SK-N-SH (cell line): ENCODE results near the gene ZNF784. TPM values are rescaled to one million over a fixed set of nuclear protein-coding genes. Genes with fewer than 3 reads are reported as not detected.

Source experiments
- CHD2 ChIP-seq: fragments of 150-350 bp; IDR thresholded peaks from 2 replicates; pipeline ENCODE4 v1.6.1; 2018; ENCODE audit warnings: low read length; ENCODE audit not compliant: partially characterized antibody
- ELF1 ChIP-seq: IDR thresholded peaks from 2 replicates; pipeline ENCODE4 v1.4.0; 2012
- EP300 ChIP-seq, 2 experiments: IDR thresholded peaks; 2 replicates each; pipeline versions ENCODE4 v1.4.0 to v1.6.1; 2012; ENCODE audit warnings: borderline replicate concordance in 1 of 2, low read depth in 1 of 2, low read length in 1 of 2
- EZH2phosphoT487 ChIP-seq: fragments of 200-600 bp; sonication (generic); IDR thresholded peaks from 2 replicates; pipeline ENCODE4 v1.6.1; 2017; ENCODE audit warnings: low read depth, mixed run types, mild to moderate bottlenecking, antibody characterized with exemption, moderate library complexity, borderline replicate concordance
- FOSL2 ChIP-seq: IDR thresholded peaks from 2 replicates; pipeline ENCODE4 v1.4.0; 2012; ENCODE audit warnings: low read depth, mild to moderate bottlenecking, moderate library complexity, borderline replicate concordance
- FOXJ3 ChIP-seq: sonication (generic); formaldehyde crosslinking; IDR thresholded peaks from 2 replicates; pipeline ENCODE4 v1.5.1; 2020; ENCODE audit warnings: mild to moderate bottlenecking, missing genetic modification reagents
- FOXM1 ChIP-seq: IDR thresholded peaks from 2 replicates; pipeline ENCODE4 v1.4.0; 2012; ENCODE audit warnings: low read depth, mild to moderate bottlenecking
- GABPA ChIP-seq: IDR thresholded peaks from 2 replicates; pipeline ENCODE4 v1.4.0; 2012; ENCODE audit warnings: low read depth, mild to moderate bottlenecking
- GATA2 ChIP-seq: sonication (generic); formaldehyde crosslinking; IDR thresholded peaks from 2 replicates; pipeline ENCODE4 v1.5.0; 2020; ENCODE audit warnings: mild to moderate bottlenecking, missing genetic modification reagents
- JUND ChIP-seq: IDR thresholded peaks from 2 replicates; pipeline ENCODE4 v1.4.0; 2012
- MEF2A ChIP-seq: IDR thresholded peaks from 2 replicates; pipeline ENCODE4 v1.4.0; 2012; ENCODE audit warnings: low read depth, borderline replicate concordance
- MXI1 ChIP-seq: IDR thresholded peaks from 2 replicates; pipeline ENCODE4 v1.6.1; 2012; ENCODE audit warnings: mild to moderate bottlenecking, low read depth, low read length, improper control_type of control experiment
- NFIC ChIP-seq: IDR thresholded peaks from 2 replicates; pipeline ENCODE4 v1.4.0; 2012; ENCODE audit warnings: borderline replicate concordance
- POLR2AphosphoS5 ChIP-seq: IDR thresholded peaks from 2 replicates; pipeline ENCODE4 v1.6.1; 2012; ENCODE audit warnings: low read depth, low read length
- RAD21 ChIP-seq: IDR thresholded peaks from 2 replicates; pipeline ENCODE4 v1.6.1; 2012; ENCODE audit warnings: mild to moderate bottlenecking, low read length
- RCOR1 ChIP-seq: fragments of 150-350 bp; IDR thresholded peaks from 2 replicates; pipeline ENCODE4 v1.6.1; 2017; ENCODE audit warnings: antibody characterized with exemption, low read length
- RXRA ChIP-seq: IDR thresholded peaks from 2 replicates; pipeline ENCODE4 v1.4.0; 2012; ENCODE audit warnings: low read depth, mild to moderate bottlenecking, borderline replicate concordance
- TAF1 ChIP-seq: IDR thresholded peaks from 2 replicates; pipeline ENCODE4 v1.6.1; 2012; ENCODE audit warnings: low read depth, mild to moderate bottlenecking, low read length, moderate library complexity, borderline replicate concordance
- TCF12 ChIP-seq: IDR thresholded peaks from 2 replicates; pipeline ENCODE4 v1.4.0; 2012
- TEAD4 ChIP-seq: IDR thresholded peaks from 2 replicates; pipeline ENCODE4 v1.4.0; 2012; ENCODE audit warnings: mild to moderate bottlenecking, borderline replicate concordance; ENCODE audit not compliant: insufficient read depth
- polyA plus RNA-seq, 3 experiments: library from polyadenylated mRNA; depleted of rRNA; stranded (reverse); fragments of >200 nt; gene quantifications; 2 replicates each; pipeline ENCODE4 v1.2.3, GENCODE V29; 2012
- TF ChIP-seq, protein P1 (sequence below): fragments of 200-600 bp; sonication (generic); IDR thresholded peaks from 2 replicates; pipeline ENCODE4 v1.6.1; 2017; ENCODE audit warnings: antibody characterized with exemption, mild to moderate bottlenecking, moderate library complexity
- TF ChIP-seq, protein P2 (sequence below): IDR thresholded peaks from 2 replicates; pipeline ENCODE4; 2012
- TF ChIP-seq, protein P3 (sequence below): fragments of 150-350 bp; IDR thresholded peaks from 2 replicates; pipeline ENCODE4 v1.6.1; 2017; ENCODE audit warnings: antibody characterized with exemption, low read length, low read depth, borderline replicate concordance
- TF ChIP-seq, protein P4 (sequence below): IDR thresholded peaks from 2 replicates; pipeline ENCODE4 v1.6.1; 2012; ENCODE audit warnings: mild to moderate bottlenecking, low read depth, low read length, moderate library complexity
- TF ChIP-seq, protein P5 (sequence below): IDR thresholded peaks from 2 replicates; pipeline ENCODE4 v1.4.0; 2012; ENCODE audit warnings: low read depth

Gene ZNF784
- polyA plus RNA-seq, 1 of the 3 experiments (the other 2 are of a cell fraction) = 5.5 TPM

DNA sequence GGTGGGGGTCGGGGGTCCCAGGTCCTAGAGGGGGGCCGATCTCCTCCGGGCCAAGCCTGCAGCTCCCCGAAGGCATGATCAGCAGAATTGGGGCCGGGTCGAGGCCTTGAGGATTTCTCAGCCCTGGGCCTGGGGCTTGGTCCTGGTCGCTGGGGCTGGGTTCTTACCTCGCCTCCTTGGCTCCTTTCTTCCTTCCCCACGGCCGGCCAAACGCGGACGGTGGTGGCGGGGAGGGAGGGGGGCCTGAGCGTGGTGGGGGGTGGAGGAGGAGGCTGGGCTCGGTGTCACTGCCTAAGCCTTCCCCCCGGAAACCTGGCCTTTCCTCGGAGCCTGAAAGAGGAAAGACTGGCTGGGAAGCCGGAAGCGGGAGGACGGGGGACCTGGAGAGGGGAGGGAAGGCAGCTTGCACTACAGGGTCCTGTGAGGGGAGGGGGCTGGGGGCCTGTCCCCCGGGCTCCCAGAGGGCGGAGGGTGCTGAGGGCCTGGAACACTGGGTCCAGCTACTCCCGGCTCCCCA, 43.7 kb downstream of the ZNF784 start, which contains the start of gene ZNF579 (continued):
- TF ChIP-seq, protein P1, sequence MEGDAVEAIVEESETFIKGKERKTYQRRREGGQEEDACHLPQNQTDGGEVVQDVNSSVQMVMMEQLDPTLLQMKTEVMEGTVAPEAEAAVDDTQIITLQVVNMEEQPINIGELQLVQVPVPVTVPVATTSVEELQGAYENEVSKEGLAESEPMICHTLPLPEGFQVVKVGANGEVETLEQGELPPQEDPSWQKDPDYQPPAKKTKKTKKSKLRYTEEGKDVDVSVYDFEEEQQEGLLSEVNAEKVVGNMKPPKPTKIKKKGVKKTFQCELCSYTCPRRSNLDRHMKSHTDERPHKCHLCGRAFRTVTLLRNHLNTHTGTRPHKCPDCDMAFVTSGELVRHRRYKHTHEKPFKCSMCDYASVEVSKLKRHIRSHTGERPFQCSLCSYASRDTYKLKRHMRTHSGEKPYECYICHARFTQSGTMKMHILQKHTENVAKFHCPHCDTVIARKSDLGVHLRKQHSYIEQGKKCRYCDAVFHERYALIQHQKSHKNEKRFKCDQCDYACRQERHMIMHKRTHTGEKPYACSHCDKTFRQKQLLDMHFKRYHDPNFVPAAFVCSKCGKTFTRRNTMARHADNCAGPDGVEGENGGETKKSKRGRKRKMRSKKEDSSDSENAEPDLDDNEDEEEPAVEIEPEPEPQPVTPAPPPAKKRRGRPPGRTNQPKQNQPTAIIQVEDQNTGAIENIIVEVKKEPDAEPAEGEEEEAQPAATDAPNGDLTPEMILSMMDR = no peak
- TF ChIP-seq FOXM1 = no peak
- TF ChIP-seq, protein P2, sequence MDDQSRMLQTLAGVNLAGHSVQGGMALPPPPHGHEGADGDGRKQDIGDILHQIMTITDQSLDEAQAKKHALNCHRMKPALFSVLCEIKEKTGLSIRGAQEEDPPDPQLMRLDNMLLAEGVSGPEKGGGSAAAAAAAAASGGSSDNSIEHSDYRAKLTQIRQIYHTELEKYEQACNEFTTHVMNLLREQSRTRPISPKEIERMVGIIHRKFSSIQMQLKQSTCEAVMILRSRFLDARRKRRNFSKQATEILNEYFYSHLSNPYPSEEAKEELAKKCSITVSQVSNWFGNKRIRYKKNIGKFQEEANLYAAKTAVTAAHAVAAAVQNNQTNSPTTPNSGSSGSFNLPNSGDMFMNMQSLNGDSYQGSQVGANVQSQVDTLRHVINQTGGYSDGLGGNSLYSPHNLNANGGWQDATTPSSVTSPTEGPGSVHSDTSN = no peak; the same call in 1 of the 2 replicates
- TF ChIP-seq RCOR1 = 0 out of 2 replicates have a peak, but pooled peaks have one; percentile 45
- TF ChIP-seq MXI1 = peak; percentile 61; the same call in 1 of the 2 replicates
- TF ChIP-seq POLR2AphosphoS5 = peak; percentile 67
- TF ChIP-seq CHD2 = peak; percentile 86
- no peak for TF ChIP-seq TEAD4
- TF ChIP-seq RXRA = no peak; the same call in 1 of the 2 replicates
- no peak for TF ChIP-seq GATA2
- no peak for TF ChIP-seq FOSL2
- no peak for TF ChIP-seq JUND
- TF ChIP-seq, protein P3, sequence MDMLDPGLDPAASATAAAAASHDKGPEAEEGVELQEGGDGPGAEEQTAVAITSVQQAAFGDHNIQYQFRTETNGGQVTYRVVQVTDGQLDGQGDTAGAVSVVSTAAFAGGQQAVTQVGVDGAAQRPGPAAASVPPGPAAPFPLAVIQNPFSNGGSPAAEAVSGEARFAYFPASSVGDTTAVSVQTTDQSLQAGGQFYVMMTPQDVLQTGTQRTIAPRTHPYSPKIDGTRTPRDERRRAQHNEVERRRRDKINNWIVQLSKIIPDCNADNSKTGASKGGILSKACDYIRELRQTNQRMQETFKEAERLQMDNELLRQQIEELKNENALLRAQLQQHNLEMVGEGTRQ = no peak
- TF ChIP-seq GABPA = peak; percentile 88
- 0 out of 2 replicates have a peak, but pooled peaks have one; percentile 10 for TF ChIP-seq NFIC
- TF ChIP-seq TAF1 = peak; percentile 83
- TF ChIP-seq RAD21 = no peak
- TF ChIP-seq EP300 (IDR thresholded peaks at IDR 0.05; ENCODE audit: borderline replicate concordance in 1 of 2, low read depth in 1 of 2, low read length in 1 of 2) = peak in 1 of 2 experiments; percentile 46; a peak in 1 of 4 replicates
- TF ChIP-seq, protein P4, sequence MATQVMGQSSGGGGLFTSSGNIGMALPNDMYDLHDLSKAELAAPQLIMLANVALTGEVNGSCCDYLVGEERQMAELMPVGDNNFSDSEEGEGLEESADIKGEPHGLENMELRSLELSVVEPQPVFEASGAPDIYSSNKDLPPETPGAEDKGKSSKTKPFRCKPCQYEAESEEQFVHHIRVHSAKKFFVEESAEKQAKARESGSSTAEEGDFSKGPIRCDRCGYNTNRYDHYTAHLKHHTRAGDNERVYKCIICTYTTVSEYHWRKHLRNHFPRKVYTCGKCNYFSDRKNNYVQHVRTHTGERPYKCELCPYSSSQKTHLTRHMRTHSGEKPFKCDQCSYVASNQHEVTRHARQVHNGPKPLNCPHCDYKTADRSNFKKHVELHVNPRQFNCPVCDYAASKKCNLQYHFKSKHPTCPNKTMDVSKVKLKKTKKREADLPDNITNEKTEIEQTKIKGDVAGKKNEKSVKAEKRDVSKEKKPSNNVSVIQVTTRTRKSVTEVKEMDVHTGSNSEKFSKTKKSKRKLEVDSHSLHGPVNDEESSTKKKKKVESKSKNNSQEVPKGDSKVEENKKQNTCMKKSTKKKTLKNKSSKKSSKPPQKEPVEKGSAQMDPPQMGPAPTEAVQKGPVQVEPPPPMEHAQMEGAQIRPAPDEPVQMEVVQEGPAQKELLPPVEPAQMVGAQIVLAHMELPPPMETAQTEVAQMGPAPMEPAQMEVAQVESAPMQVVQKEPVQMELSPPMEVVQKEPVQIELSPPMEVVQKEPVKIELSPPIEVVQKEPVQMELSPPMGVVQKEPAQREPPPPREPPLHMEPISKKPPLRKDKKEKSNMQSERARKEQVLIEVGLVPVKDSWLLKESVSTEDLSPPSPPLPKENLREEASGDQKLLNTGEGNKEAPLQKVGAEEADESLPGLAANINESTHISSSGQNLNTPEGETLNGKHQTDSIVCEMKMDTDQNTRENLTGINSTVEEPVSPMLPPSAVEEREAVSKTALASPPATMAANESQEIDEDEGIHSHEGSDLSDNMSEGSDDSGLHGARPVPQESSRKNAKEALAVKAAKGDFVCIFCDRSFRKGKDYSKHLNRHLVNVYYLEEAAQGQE = peak; percentile 79
- TF ChIP-seq FOXJ3 (CRISPR knock-in tag) = no peak
- TF ChIP-seq TCF12 = no peak
- peak; percentile 88 for TF ChIP-seq ELF1
- TF ChIP-seq, protein P5, sequence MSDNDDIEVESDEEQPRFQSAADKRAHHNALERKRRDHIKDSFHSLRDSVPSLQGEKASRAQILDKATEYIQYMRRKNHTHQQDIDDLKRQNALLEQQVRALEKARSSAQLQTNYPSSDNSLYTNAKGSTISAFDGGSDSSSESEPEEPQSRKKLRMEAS = peak; percentile 84
- no peak for TF ChIP-seq EZH2phosphoT487
- TF ChIP-seq MEF2A = no peak
